Endometrial microvascular endothelial cells (primary cell): ENCODE measurements around the gene RCAN2. TPM values are rescaled to one million over a fixed set of nuclear protein-coding genes. Genes with fewer than 3 reads are reported as not detected.

Experiments used
- in situ Hi-C: cut with HindIII; loops from 2 replicates; pipeline ENCODE4 v1.10.0; 2017; ENCODE audit warnings: low sequenced_read_pairs, low pct_unique_long_range_greater_than_20kb; ENCODE audit errors: inconsistent ontology term
- total RNA-seq: library from RNA; depleted of rRNA; stranded (reverse); fragments of >200 nt; gene quantifications from one replicate; pipeline ENCODE4 v1.2.3, GENCODE V29; 2015; ENCODE audit errors: inconsistent ontology term

Gene RCAN2
- total RNA-seq, 1 donor from 2014 or later = 1.4 TPM

- in situ Hi-C loops = no loop called here
These were observed 10.2 kb upstream of the RCAN2 start for GRCh38 chr6:46501136-46502089.

DNA sequence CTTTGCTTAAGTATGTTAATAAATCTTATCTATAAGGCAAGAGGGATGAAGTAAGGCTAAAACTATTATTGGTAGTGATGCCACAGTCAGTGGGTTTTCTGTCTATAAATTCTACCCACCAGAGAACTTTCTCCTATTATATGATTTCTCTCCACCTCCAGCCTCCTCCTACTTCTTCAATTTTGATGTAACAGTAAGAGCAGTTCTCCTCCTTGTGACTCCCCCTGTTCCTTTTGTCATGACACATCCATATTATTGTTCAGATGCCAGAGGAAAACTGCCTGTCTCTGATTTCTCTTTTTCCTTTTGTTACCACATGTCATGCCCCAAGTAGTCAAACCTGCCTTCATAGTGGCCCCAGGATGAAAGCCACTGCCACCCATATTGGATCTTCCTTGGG is 9.1 kb upstream of the RCAN2 start:
- in situ Hi-C loops = no loop called here

- in situ Hi-C loops = no loop called here
These were observed 639 bp upstream of the RCAN2 start for GRCh38 chr6:46491628-46492547.

GRCh38 chr6:46490425-46491200 is 636 bp downstream of the RCAN2 start:
- in situ Hi-C loops = no loop called here

DNA sequence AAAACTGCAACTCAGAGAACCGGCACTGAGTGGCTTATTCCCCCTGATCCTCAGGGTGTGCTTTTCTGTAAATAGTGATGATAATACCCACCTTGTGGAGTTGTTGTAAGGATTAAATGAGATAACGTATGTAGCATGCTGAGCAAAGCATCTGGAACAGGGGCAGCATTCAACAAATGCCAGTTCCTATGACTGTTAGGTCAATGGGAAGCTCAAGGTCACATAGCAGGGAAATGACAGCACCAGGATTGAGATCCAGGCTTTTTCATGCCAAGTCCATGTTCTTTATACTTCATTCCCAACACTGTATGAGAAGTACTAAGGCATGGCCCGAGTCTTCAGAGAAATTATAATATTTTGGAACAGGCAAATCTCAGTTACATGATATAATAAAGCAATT is 5.1 kb downstream of the RCAN2 start:
- in situ Hi-C loops = no loop called here

GRCh38 chr6:46484081-46484820 is 7.0 kb downstream of the RCAN2 start:
- in situ Hi-C loops = no loop called here

- in situ Hi-C loops = no loop called here
These were observed 14.9 kb downstream of the RCAN2 start for GRCh38 chr6:46476301-46476700.

GRCh38 chr6:46473881-46474280 is 17.4 kb downstream of the RCAN2 start:
- in situ Hi-C loops = no loop called here

DNA sequence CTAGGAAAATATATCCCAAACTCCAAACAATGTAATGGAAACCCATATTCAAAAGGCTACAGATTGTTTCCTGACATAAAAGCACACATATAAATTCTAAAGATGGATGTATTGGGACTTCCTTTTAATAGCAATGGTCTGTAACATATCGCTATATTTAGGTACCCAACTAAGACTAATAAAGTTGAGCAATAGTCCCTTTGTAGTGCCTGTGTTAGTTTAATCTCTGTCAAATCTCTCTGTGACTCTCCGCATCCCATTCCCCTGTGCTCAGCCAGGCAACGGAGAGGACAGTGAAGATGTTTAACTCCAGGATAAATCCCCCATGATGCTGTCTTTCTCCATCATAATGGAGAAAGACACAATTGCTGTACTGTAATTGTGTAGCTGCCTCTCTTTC is 19.0 kb downstream of the RCAN2 start:
- in situ Hi-C loops = no loop called here

DNA sequence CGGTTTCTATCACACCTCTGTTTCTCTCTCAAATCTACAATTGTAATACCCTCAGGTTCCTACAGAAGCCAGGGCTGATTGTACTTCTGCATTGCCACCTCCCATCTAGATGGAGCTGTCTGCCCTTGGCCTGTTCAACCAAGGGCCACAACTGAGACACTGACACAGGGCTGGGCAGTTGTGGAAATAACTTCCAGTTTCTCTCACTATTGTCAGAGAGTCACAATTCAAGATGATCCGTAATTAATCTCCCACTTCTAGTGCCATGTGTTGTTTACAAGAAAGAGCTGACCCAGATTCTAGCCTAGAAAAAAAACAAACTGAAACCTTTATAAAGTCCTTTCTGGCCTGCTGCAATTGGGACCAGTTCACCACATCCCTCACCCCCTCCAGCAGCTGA is 22.2 kb downstream of the RCAN2 start:
- in situ Hi-C loops = no loop called here

DNA sequence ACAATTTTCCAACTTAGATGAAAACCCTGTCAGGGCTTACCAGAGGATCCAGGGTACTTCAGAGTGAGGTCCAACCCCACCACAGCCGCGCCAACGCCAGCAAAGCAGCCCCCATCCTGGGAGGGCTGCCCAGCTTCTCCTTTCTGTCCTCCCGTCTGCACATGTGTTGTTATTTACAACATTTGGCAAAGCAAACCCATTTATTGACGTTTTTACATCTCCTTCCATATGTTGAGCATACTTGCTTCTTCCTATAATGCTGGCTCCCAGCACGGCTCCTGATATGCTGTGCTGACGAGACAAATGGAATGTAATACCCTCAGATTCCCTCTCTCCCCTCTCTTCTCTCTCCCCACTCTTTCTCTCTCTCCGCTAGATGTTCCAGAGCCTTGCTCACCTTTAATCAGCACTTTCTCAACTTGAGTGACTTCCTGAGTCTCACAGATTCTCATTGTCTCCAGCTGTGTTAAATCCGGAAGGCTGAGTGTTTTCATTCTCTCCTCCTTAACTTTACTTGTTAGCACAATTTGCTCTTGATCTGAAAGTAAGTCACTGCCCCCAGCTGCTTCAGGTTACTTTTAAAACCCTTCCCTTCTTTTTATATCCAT is 22.7 kb downstream of the RCAN2 start:
- in situ Hi-C loops = no loop called here

DNA sequence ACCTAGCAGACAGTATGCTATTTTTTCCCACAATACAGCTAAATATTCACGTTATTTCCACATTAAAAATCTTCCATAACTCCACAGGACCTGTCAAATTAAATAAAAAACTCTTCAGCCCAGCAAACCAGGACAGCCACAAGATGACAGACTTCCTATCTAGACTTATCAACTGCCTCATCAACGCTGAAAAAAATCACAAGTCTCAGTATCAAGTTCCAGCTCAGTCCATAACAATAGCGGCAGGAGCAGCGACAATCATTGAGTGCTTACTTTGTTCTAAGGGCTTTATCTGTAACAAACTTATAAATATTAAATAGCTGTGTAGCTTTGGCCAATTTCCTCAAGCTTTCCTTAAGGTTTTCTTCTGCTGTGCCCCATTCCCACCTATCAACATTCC is 24.7 kb downstream of the RCAN2 start:
- in situ Hi-C loops = no loop called here

DNA sequence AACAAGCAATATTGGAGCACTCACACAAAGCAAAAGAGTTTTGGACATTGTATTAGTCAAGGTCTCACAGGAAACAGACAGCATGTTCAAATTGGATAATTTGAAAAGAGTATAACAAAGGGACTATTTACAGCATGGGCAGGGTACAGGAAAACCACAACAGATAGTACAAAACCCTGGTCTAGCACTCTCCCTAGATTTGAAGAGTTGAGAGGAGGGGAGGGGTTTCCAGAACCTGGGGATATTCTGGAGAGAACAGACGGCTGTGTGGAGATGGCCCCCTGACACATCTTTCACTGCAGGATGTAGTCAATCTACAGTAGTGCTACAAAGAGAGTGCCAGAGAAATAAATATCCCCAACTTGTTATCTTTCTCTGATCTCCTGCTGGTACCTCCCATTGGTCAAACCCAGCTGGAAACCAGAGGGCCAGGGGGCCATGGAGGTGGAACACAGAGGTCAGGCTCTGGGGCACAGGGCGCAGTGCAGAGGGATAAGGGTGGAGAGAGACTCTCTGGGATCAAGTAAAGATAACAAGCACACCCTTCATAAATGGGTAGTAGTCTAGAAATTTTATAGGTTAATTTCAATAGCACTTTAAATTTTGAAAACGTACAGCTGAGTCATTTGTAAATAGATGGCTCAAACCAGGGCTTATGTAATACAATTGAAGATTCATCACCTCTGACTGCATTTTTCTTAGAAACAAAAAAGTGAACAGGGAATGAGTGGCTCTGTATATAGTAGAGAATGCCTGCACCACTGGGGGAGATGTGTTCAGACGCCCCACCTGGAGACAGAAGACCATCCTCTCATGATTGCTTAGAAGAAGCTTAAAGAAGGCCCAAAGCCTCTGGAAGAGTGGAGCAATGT is 25.7 kb downstream of the RCAN2 start:
- in situ Hi-C loops = no loop called here

DNA sequence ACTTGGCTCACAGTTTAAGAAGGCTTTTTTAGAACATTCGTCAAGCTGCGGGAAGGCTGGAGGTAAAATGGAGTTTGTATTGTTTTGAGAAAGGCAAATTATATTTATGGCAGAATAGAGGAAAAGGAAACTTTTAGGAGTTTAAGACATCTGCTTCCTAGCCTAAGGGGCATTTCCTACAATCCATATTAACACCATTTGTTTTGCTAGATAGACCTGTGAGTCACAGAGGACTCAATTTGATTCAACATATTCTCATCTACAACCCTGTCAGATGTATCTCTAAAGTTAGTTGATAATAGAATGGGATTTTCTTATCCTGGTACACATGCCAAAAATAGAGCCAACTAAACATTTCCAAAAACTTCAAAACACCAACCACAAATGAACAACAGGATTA is 35.0 kb downstream of the RCAN2 start:
- in situ Hi-C loops = no loop called here

- in situ Hi-C loops = no loop called here
These were observed 36.6 kb downstream of the RCAN2 start for GRCh38 chr6:46454691-46455090.

DNA sequence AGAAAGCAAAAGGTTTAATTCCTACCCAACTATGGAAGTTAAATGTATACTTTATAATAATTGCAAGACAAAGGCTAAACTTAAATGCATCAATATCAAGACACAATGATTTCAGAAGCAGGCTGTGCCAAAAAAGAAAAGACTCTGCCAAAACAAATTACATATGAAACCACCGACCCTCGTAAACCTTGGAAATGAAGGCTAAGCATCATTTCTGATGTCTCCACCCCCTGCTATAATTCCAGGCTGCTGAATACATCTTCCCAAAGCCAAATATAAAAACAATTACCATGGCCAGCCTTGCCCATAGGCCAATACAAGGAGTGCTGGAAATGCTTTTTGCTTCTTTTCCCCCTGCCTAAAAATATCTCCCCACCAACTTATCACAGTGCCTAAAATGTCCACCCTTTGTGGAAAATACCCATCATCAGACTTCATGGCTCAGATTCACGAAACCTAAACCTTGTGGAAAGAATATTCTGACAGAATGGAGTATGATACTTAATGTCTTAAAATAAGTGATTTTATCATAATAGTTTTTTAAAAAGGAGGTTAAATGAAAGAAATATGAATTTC is 37.4 kb downstream of the RCAN2 start:
- in situ Hi-C loops = no loop called here

- in situ Hi-C loops = no loop called here
These were observed 38.0 kb downstream of the RCAN2 start for GRCh38 chr6:46453216-46453615.
